Colonic mucosa (tissue), 4 donors: ENCODE measurements around the gene FAM98A. TPM values are rescaled to one million over a fixed set of nuclear protein-coding genes. Genes with fewer than 3 reads are reported as not detected.

ENCODE experiments used
- DNase-seq: peaks from one replicate; pipeline ENCODE4 v3.0.0-alpha.2; 2020
- H3K27ac ChIP-seq: fragments of 200-600 bp; one replicate; pipeline ENCODE4 v1.8.0; 2021
- H3K27me3 ChIP-seq: fragments of 200-600 bp; one replicate; pipeline ENCODE4 v1.8.0; 2021
- H3K36me3 ChIP-seq: fragments of 200-600 bp; one replicate; pipeline ENCODE4 v1.8.0; 2021
- H3K4me1 ChIP-seq: fragments of 200-600 bp; one replicate; pipeline ENCODE4 v1.8.0; 2021; ENCODE audit warnings: mild to moderate bottlenecking
- H3K4me3 ChIP-seq: fragments of 200-600 bp; one replicate; pipeline ENCODE4 v1.8.0; 2021
- H3K9ac ChIP-seq, 2 donors: one replicate each; pipeline ENCODE4 v1.7.0; 2013; ENCODE audit warnings: control low read depth in 2 of 2, low read depth in 2 of 2, low read length in 2 of 2
- H3K9me3 ChIP-seq: fragments of 200-600 bp; one replicate; pipeline ENCODE4 v1.8.0; 2021
- CTCF ChIP-seq: fragments of 200-600 bp; IDR thresholded peaks from one replicate; pipeline ENCODE4 v1.8.0; 2022; ENCODE audit warnings: antibody characterized with exemption, mild to moderate bottlenecking
- intact Hi-C: fragments of 100-400 bp; cut with DNase I; formaldehyde crosslinking; loops from one replicate; pipeline ENCODE4 v1.14.1; 2022
- total RNA-seq, 2 donors: library from RNA; stranded (reverse); fragmentation: NEBNext Ultra II Directional in 1 of 2; extraction: Animal tissue kit (Norgen Biotek cat#: 25700) in 1 of 2; gene quantifications; one replicate each; pipeline ENCODE4 v1.2.1, GENCODE V29; 2021
- donor health status: healthy.
- donor health status: DM: no; HTN: no; CAD: no.
- donor health status: DM: no; HTN: no; CAD: no.

The FAM98A gene
- total RNA-seq, 2 donors from 2014 or later, result 23.1 to 35.0 TPM

GRCh38 chr2:33555681-33556080 is 43.4 kb downstream of the FAM98A start:
- Histone ChIP-seq H3K9me3 (no peaks in the 10 kb centered on the region), H3K27me3 (no peaks in the 10 kb centered on the region), H3K36me3 (no peaks in the 10 kb centered on the region), H3K4me3 (no peak overlapping the region), H3K9ac (no peak overlapping the region), H3K4me1 (no peaks in the 10 kb centered on the region), H3K27ac (no peak overlapping the region)
- DNase-seq, result no peak
- no peak for TF ChIP-seq CTCF
- intact Hi-C loops, result no loop called here

GRCh38 chr2:33552758-33553461 is 46.2 kb downstream of the FAM98A start:
- intact Hi-C loops, result no loop called here
- Histone ChIP-seq H3K9me3 (no peaks in the 10 kb centered on the region), H3K27me3 (no peaks in the 10 kb centered on the region), H3K4me3 (no peak overlapping the region), H3K36me3 (no peaks in the 10 kb centered on the region), H3K27ac (no peak overlapping the region), H3K9ac (no peak overlapping the region), H3K4me1 (no peaks in the 10 kb centered on the region)
- no peak for DNase-seq
- no peak for TF ChIP-seq CTCF

GRCh38 chr2:33550206-33550605 is 48.9 kb downstream of the FAM98A start:
- no peak overlapping the region for H3K4me3 ChIP-seq
- H3K27me3 ChIP-seq, result no peaks in the 10 kb centered on the region
- no peak overlapping the region for H3K9ac ChIP-seq
- H3K27ac ChIP-seq, result no peak overlapping the region
- no peak for DNase-seq
- intact Hi-C loops, result no loop called here
- TF ChIP-seq CTCF, result no peak
- H3K4me1 ChIP-seq, result no peaks in the 10 kb centered on the region
- no peaks in the 10 kb centered on the region for H3K9me3 ChIP-seq
- no peaks in the 10 kb centered on the region for H3K36me3 ChIP-seq

GRCh38 chr2:33541243-33541642 is 57.9 kb downstream of the FAM98A start:
- TF ChIP-seq CTCF, result no peak
- no peak overlapping the region for H3K4me3 ChIP-seq
- H3K27ac ChIP-seq, result no peak overlapping the region
- no peaks in the 10 kb centered on the region for H3K27me3 ChIP-seq
- no peaks in the 10 kb centered on the region for H3K4me1 ChIP-seq
- no peak overlapping the region for H3K9ac ChIP-seq
- DNase-seq, result no peak
- intact Hi-C loops, result no loop called here
- H3K36me3 ChIP-seq, result no peaks in the 10 kb centered on the region
- H3K9me3 ChIP-seq, result no peaks in the 10 kb centered on the region

GRCh38 chr2:33535421-33535820 is 63.7 kb downstream of the FAM98A start:
- TF ChIP-seq CTCF, result no peak
- DNase-seq, result no peak
- Histone ChIP-seq H3K36me3 (no peaks in the 10 kb centered on the region), H3K9me3 (no peaks in the 10 kb centered on the region), H3K27me3 (no peaks in the 10 kb centered on the region), H3K27ac (no peak overlapping the region), H3K4me3 (no peak overlapping the region), H3K9ac (no peak overlapping the region), H3K4me1 (no peaks in the 10 kb centered on the region)
- intact Hi-C loops, result no loop called here

Other genes starting within 250 kb of the FAM98A start
- 1 to 10 TPM; 3.6 to 3.9 TPM for gene RASGRP3, start 122.7 kb downstream of the FAM98A start, total RNA-seq